ENCODE results near the gene OR2L5.

OR2L5 gene, protein sequence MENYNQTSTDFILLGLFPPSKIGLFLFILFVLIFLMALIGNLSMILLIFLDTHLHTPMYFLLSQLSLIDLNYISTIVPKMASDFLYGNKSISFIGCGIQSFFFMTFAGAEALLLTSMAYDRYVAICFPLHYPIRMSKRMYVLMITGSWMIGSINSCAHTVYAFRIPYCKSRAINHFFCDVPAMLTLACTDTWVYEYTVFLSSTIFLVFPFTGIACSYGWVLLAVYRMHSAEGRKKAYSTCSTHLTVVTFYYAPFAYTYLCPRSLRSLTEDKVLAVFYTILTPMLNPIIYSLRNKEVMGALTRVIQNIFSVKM
- long read RNA-seq, donor 1: 0 reads
- long read RNA-seq, donor 2: 0 reads
- long read RNA-seq, donor 3: 0 reads
- long read RNA-seq, donor 4: 0 reads
- long read RNA-seq, donor 5: 0 reads
- long read RNA-seq, donor 6: 0 reads
- long read RNA-seq, donor 7: 0 reads
- long read RNA-seq, donor 8: 0 reads

DNA sequence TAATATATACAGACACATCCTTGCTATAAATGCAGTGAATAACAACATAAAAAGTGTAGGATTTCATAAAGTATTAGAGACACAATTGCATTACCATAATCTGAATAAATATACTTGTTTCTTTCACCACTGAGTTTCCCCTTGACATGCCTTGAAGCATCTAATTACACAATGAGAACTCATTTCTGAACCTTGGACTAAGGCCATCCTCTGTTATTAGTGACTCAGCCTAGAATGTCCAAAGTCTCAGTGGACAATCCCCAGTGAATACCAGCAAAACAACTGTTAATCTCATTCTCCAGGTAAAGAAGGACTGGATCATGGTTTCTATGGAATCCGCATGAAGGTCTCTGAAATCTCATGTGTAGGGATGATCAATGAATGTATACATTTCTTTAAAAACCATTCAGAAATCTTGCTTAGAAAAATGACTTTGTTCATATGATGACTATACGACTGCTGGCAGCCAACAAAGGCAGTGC is at the start of gene OR2L5:
Gene OR2L5, plus strand, starts transcription at position 432 of the 482 bp plus-strand sequence. CDS start 8,288 bp downstream, outside the sequence.
- no peak for DNase-seq

DNA sequence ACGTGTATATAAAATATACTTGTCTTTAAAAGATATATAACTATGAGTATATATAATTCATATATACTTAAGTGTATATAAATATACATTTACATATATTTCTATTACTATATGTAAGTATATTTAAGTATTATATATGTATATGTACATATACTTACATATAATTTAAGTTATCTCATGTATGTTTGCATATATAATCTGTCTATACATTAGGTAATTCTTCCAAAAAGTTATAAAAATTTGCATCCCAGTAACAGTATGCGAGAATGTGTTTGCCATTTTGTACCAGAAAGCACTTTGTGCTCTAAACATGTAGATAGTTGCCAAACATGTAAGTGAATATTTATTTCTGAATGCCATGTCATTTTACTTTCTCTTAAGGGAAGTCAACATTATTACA is 48.5 kb upstream of the OR2L5 start, which contains the start of gene OR2AK2:
Gene OR2AK2, plus strand, starts transcription at position 301 of the 400 bp plus-strand sequence. CDS start 144 bp downstream, outside the sequence.
- DNase-seq: no peak

DNA sequence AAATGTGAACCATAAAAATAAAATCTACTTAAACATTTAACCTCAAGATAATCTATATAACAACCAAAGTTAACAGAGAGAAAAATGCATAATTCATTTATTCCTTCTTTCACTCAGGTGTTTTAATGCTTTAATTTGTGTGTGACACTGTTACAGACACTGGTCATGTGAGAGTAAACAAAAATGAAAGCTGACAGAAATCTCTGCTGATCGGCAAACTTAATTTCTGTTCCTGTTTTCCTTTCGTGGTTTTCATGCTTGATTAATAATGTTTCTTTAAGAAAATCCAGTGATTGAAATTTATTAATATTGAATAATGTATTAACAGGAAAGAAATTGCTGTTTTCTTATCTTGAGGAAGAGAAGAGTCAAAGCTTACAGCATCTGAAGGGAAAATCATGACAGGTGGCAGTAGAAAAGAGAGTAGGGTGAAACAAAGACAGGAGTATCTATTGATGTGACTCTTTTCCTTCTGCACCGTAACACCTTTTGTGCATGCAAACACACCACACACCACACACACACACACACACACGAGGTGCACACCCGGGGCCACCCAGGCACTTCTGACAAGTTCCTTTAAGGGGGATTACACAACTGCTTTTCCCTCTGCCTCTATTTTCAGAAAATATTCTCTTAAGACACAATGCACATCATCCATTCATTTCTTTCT is 46.8 kb upstream of the OR2L5 start:
- no peak for DNase-seq

DNA sequence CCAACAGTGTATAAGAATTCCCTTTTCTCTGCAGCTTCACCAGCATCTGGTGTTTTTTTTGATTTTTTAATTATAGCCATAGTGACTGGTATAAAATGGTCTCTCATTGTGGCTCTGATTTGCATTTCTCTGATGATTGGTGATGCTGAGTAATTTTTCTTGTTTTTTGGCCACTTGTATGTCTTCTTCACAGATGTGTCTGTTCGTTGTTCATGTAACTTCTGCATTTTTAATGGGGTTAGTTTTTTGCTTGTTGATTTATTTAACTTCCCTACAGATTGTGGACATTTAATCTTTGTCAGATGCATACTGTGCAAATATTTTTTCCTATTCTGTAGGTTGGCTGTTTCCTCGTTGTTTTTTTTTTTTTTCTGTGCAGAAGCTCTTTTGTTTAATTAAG is 20.5 kb upstream of the OR2L5 start:
- DNase-seq: no peak

- DNase-seq: no peak
These were observed 14.6 kb upstream of the OR2L5 start for GRCh38 chr1:247998811-247999210.

- DNase-seq: no peak
These were observed 13.3 kb upstream of the OR2L5 start for GRCh38 chr1:248000169-248000568.

DNA sequence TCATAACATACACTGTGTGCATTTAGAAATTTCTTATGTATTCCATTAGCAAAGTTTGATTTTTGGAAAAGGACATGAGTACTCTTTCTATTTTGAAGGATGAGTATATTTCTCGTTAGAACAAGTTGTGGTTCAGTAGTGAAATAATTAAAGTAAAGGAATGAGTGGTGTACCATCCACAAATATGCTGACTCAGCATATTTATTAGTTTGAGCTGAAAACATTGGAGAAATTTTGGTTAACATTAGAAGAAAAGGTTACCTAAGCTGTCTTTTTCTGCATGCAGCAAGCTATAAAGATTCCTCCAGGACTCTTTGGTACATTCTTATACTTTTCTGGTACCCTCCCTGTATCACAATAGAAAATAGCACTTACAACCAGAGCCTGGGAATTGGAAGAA is 5.7 kb upstream of the OR2L5 start:
- DNase-seq: no peak

- no peak for DNase-seq
These were observed 3.8 kb upstream of the OR2L5 start for GRCh38 chr1:248009681-248010080.

DNA sequence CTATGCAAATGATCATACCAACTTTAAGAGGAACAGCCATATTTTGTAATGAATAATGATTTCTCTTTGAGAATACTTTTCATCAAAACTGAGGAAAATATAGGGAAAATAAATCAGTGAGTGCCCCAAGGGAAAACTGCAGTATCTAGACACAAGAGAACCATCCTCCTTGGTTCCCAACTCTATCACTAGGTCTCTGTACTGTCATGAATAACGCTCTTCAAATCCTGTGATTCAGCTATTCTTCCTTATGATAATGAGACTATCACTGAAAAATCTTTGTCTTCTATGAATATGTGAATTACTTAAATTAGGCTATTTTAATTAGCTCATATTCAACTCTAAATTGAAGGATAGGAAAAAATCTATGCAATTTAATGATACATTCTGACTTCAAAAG is 2.3 kb downstream of the OR2L5 start:
- DNase-seq: no peak

- DNase-seq: no peak
These were observed 16.3 kb downstream of the OR2L5 start, which contains the start of gene OR2L2 for GRCh38 chr1:248029770-248030169. Gene OR2L2 (plus strand): TSS chr1:248030070. CDS start chr1:248038268, 8,198 bp downstream.

GRCh38 chr1:248045209-248045608 is 31.7 kb downstream of the OR2L5 start:
- DNase-seq: no peak

GRCh38 chr1:248046536-248046935 is 33.1 kb downstream of the OR2L5 start, which contains the start of gene OR2L3:
Gene OR2L3 (plus strand): TSS chr1:248046836. CDS start chr1:248060682, 13,846 bp downstream.
- no peak for DNase-seq

- no peak for DNase-seq
These were observed 33.5 kb downstream of the OR2L5 start for GRCh38 chr1:248047008-248047407.

DNA sequence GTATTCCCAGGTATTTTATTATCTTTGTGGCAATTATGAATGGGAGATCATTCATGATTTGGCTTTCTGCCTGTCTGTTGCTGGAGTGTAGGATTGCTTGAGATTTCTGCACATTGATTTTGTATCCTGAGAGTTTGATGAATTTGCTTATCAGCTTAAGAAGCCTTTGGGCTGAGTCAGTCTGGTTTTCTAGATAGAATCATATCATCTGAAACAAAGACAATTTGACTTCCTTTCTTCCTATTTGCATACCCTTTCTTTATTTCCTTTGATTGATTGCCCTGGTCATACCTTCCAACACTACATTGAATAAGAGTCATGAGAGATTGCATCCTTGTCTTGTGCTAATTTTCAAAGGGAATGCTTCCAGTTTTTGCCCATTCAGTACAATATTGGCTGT is 41.2 kb downstream of the OR2L5 start:
- no peak for DNase-seq

DNA sequence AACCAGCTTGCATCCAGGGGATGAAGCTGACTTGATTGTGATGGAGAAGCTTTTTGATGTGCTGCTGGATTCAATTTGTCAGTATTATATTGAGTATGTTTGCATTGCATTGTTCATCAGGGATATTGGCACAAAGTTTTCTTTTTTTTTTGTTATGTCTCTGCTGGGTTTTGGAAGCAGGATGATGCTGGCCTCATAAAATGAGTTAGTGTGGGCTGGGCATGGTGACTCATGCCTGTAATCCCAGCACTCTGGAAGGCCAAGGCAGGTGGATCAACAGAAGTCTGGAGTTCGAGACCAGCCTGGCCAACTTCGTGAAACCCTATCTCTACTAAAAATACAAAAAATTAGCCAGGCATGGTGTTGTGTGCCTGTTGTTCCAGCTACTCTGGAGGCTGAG is 41.8 kb downstream of the OR2L5 start:
- no peak for DNase-seq

DNA sequence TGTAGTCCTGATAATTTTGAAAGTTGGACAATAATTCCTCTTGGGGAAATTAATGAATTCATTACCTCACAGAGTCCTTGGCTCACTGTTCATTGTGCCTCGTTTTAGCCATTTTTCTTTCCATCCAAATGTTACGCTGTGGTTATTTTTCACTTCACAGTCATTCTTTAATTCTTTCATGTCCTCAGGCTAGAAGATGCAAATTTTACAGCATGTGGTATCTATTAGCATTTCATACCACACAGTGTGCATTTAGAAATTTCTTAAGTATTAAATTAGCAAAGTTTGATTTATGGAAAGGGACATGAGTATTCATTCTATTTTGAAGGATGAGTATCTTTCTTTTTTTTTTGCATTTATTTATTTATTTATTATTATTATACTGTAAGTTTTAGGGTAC is 51.6 kb downstream of the OR2L5 start:
- no peak for DNase-seq

DNA sequence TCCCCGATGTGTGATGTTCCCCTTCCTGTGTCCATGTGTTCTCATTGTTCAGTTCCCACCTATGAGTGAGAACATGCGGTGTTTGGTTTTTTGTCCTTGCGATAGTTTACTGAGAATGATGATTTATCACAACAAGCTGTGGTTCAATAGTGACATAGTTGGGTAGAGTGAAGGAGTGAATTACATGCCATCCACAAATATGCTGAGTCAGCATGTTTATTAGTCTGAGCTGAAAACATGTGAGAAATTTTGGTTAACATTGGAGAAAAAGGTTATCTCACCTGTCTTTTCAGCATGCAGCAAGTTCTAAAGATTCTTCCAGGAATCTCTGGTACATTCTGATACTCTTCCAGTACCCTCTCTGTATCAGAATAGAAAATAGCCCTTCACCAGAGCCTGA is 52.1 kb downstream of the OR2L5 start:
- DNase-seq: no peak

Data from right kidney (tissue), 9 donors.